ENCODE data around the gene TBCK.

GRCh38 chr4:106035204-106035603 lies 280.8 kb downstream of the TBCK start:
- TF ChIP-seq CTCF (conservative IDR thresholded peaks at IDR 0.05; ENCODE audit: low read depth in 2 of 2) (no peak), EZH2 (IDR thresholded peaks at IDR 0.05; ENCODE audit: low read depth, unreplicated experiment) (no peak), EZH2phosphoT487 (IDR thresholded peaks at IDR 0.05; ENCODE audit: unreplicated experiment) (no peak)
- TF ChIP-seq, protein P1, sequence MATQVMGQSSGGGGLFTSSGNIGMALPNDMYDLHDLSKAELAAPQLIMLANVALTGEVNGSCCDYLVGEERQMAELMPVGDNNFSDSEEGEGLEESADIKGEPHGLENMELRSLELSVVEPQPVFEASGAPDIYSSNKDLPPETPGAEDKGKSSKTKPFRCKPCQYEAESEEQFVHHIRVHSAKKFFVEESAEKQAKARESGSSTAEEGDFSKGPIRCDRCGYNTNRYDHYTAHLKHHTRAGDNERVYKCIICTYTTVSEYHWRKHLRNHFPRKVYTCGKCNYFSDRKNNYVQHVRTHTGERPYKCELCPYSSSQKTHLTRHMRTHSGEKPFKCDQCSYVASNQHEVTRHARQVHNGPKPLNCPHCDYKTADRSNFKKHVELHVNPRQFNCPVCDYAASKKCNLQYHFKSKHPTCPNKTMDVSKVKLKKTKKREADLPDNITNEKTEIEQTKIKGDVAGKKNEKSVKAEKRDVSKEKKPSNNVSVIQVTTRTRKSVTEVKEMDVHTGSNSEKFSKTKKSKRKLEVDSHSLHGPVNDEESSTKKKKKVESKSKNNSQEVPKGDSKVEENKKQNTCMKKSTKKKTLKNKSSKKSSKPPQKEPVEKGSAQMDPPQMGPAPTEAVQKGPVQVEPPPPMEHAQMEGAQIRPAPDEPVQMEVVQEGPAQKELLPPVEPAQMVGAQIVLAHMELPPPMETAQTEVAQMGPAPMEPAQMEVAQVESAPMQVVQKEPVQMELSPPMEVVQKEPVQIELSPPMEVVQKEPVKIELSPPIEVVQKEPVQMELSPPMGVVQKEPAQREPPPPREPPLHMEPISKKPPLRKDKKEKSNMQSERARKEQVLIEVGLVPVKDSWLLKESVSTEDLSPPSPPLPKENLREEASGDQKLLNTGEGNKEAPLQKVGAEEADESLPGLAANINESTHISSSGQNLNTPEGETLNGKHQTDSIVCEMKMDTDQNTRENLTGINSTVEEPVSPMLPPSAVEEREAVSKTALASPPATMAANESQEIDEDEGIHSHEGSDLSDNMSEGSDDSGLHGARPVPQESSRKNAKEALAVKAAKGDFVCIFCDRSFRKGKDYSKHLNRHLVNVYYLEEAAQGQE (IDR thresholded peaks at IDR 0.05; ENCODE audit: unreplicated experiment), result no peak

All from GM23338 (cell line).